Spinal cord (tissue), 10 donors: Measurements from ENCODE around the gene PDXP. TPM values are rescaled to one million over a fixed set of nuclear protein-coding genes. Genes with fewer than 3 reads are reported as not detected.
"Not testable (repeated sequence)": the region's sequence is repeated elsewhere in the genome, so short reads cannot be mapped to it uniquely, and the experiment has no call there.

Experiments used
- DNase-seq, 6 donors: peaks; one replicate each; pipeline versions ENCODE4 v3.0.0 to v3.0.0-alpha.2; 2013 to 2015; ENCODE audit warnings: low spot score in 6 of 6, low read depth in 4 of 6
- H3K27ac ChIP-seq: one replicate; pipeline ENCODE4 v1.5.1; 2013; ENCODE audit warnings: low read depth, low read length, control low read depth
- H3K27me3 ChIP-seq: one replicate; pipeline ENCODE4 v1.6.1; 2013; ENCODE audit warnings: low read length; ENCODE audit not compliant: control insufficient read depth, insufficient read depth
- H3K36me3 ChIP-seq: one replicate; pipeline ENCODE4 v1.6.1; 2013; ENCODE audit warnings: low read length; ENCODE audit not compliant: control insufficient read depth, insufficient read depth
- H3K4me1 ChIP-seq: one replicate; pipeline ENCODE4 v1.6.1; 2013; ENCODE audit warnings: low read length; ENCODE audit not compliant: control insufficient read depth, insufficient read depth
- H3K4me3 ChIP-seq: one replicate; pipeline ENCODE4 v1.5.1; 2013; ENCODE audit warnings: low read depth, low read length, control low read depth
- H3K9me3 ChIP-seq: one replicate; pipeline ENCODE4 v1.6.1; 2013; ENCODE audit warnings: low read length; ENCODE audit not compliant: control insufficient read depth, insufficient read depth
- WGBS: methylation state at CpG from one replicate; pipeline ENCODE4 v1.1.5; 2013; ENCODE audit warnings: missing lambda C conversion rate; ENCODE audit not compliant: insufficient coverage; 5-methylcytosine and 5-hydroxymethylcytosine counted together
- long read RNA-seq, 4 donors: transcript quantifications; one replicate each; lab custom pipeline, GENCODE V29; 2026
- polyA plus RNA-seq, 2 donors: library from polyadenylated mRNA; unstranded; fragments of 120-200 nt; gene quantifications; one replicate each; pipeline ENCODE4 v1.2.1, GENCODE V29; 2013; ENCODE audit not compliant: insufficient read length in 2 of 2
- total RNA-seq, 2 donors: library from RNA; depleted of rRNA in 1 of 2; stranded (reverse); fragments of 120-200 nt in 1 of 2; fragments of >200 nt in 1 of 2; gene quantifications; one replicate each; pipeline versions ENCODE4 v1.2.3 to v1.2.4, GENCODE V29; 2013 to 2014
- donor health status: healthy.

PDXP gene
- 10 to 100 TPM; 44.1 to 44.3 TPM for total RNA-seq
- polyA plus RNA-seq = 100 to 1,000 TPM; 118 to 121 TPM
- long read RNA-seq, donor 1, transcript PDXP-201 (2 exons, 2,010 nt) = major isoform, 71 of 71 reads
- long read RNA-seq, donor 1, partial matches to known transcripts = 0 of 71 reads
- long read RNA-seq, donor 1, other reads (novel, unspliced or antisense) = 0 of 71 reads
- long read RNA-seq, donor 2, transcript PDXP-201 (2 exons, 2,010 nt) = major isoform, 18 of 18 reads
- long read RNA-seq, donor 2, partial matches to known transcripts = 0 of 18 reads
- long read RNA-seq, donor 2, other reads (novel, unspliced or antisense) = 0 of 18 reads
- long read RNA-seq, donor 3, transcript PDXP-201 (2 exons, 2,010 nt) = major isoform, 43 of 43 reads
- long read RNA-seq, donor 3, partial matches to known transcripts = 0 of 43 reads
- long read RNA-seq, donor 3, other reads (novel, unspliced or antisense) = 0 of 43 reads
- long read RNA-seq, donor 4, transcript PDXP-201 (2 exons, 2,010 nt) = major isoform, 11 of 11 reads
- long read RNA-seq, donor 4, partial matches to known transcripts = 0 of 11 reads
- long read RNA-seq, donor 4, other reads (novel, unspliced or antisense) = 0 of 11 reads

- under 1% methylated on average over 94 of the region's 101 CpGs for WGBS
Observed at GRCh38 chr22:37658133-37659065, at the start of gene PDXP. Gene PDXP (plus strand): TSS chr22:37658723. CDS start chr22:37658783, 60 bp downstream.

DNA sequence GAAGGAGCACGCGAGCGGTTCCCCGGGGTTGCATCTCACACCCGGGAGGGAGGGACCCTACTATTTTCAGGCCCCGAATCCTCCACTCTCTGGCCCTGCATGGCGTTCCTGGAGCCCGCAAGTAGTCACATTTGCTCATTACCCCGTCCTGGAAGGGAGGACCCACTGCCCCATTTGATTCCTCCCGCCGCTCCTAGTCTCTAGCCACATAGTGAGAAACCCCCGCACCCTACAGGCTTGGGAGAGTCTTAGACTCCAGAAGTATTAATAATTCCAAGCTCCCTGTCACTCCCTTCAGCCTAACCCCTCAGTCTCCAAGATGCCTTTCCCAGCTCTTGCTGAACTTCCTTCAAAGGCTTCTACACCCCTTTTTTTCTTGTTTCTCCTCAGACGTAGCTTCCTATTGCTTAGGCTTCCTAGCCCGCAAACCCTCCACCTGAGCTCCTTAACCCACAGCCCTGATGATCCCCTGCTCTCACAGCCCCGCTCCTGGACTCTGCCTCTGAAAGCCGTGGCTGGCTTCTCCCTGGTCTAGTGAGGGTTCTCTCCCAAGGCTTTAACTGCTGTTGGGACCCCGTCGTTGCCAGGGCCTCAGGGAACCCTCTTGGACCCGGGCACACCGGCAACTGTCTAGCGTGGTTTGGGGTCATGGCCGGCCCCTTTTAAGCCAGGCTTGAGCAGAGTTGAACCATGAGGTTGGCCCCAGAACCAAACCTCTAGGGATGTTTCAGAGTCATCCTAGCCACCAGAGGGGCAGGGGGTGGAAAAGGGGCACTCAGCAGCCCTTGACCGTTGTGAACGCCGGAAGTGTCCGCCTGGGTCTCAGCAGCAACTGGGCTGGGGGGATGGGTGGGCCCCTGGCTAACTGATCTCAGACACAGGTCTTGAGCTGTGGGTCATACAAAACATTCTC lies 49.0 kb upstream of the PDXP start:
- DNase-seq = no peak
- Histone ChIP-seq H3K27ac (peak overlapping the region; percentile 98), H3K36me3 (peaks cover 19% of the 10 kb centered on the region), H3K27me3 (no peaks in the 10 kb centered on the region), H3K4me3 (peak overlapping the region; percentile 77), H3K9me3 (no peaks in the 10 kb centered on the region), H3K4me1 (peaks cover 47% of the 10 kb centered on the region)
- 13% methylated on average over 26 of the region's 26 CpGs for WGBS

More at GRCh38 chr22:37658133-37659065, at the start of gene PDXP:
- H3K27ac ChIP-seq = peak within 1 kb of the TSS; percentile 96
- peaks cover 44% of the 10 kb centered on the region for H3K4me1 ChIP-seq
- peak within 1 kb of the TSS; percentile 71 for H3K4me3 ChIP-seq
- H3K9me3 ChIP-seq = no peaks in the 10 kb centered on the region
- H3K27me3 ChIP-seq = no peaks in the 10 kb centered on the region
- DNase-seq = peak; percentile 99 to 100 (median 99)
- H3K36me3 ChIP-seq = no peaks in the 10 kb centered on the region

DNA sequence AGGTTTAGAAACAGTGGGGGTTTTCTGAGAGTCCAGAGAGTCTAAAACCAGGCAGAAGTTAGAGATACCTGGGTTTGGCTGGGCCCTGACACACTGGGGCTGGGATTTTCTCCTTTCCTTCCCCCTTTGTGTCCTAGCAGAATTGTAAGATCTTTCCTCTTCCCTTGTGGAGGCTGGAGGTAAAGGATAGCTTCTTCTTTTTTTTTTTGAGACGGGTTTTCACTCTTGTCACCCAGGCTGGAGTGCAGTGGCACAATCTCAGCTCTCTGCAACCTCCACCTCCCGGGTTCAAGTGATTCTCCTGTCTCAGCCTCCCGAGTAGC lies 48.4 kb upstream of the PDXP start:
- Histone ChIP-seq H3K36me3 (peaks cover 25% of the 10 kb centered on the region), H3K4me3 (peak overlapping the region; percentile 77), H3K4me1 (peaks cover 47% of the 10 kb centered on the region), H3K27ac (peak overlapping the region; percentile 98)
- H3K27me3 ChIP-seq, H3K9me3 ChIP-seq, DNase-seq: not testable (repeated sequence)
- 92% methylated on average over 2 of the region's 3 CpGs for WGBS

DNA sequence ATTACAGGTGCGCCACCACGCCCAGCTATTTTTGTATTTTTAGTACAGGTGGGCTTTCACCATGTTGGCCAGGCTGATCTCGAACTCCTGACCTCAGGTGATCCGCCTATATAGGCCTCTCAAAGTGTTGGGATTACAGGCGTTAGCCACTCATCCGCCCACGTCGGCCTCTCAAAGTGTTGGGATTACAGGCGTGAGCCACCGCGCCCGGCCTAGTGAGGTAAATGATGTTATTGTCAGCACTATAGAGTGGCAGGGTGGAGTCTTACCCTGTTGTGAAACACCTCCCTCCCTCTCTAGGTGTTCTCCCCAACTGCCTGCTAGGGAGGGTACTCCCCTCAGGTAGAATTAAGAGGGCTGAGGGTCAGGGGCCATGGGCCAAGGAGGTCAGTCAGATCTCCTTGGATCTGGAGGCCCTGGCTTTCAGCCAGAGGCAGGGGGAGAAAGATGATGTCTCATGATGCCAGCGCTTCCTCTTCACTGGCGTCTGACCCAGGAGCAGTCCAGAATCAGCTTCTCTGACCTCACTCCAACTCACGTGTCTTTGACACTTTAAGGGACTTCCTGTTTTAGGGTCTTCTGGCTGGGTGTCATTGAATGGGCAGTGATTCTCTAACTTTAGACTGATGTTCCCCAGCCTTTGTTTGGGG lies 47.9 kb upstream of the PDXP start:
- Histone ChIP-seq H3K27ac (peak overlapping the region; percentile 98), H3K9me3 (no peaks in the 10 kb centered on the region), H3K36me3 (peaks cover 29% of the 10 kb centered on the region), H3K4me3 (no peak overlapping the region), H3K27me3 (no peaks in the 10 kb centered on the region), H3K4me1 (peaks cover 47% of the 10 kb centered on the region)
- 88% methylated on average over 7 of the region's 15 CpGs for WGBS
- DNase-seq = no peak

DNA sequence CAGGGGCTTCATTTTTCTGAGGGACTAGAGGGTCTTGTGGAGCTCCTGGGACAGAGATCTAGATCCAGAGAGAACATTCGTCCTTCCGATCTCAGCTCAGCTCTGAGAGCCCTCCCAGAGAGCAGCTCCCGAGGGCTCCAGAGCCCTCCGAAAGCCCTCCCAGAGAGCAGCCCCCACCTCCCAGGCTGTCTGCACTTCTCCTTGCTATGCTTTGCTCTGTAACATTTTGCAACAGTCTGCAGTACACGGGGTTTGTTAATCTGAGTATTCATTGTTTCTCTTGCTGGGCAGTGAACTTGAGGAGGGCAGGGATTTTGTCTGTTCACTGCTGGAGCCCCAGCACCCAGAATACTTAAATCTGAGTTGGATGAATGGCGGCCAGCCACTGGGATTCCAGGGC lies 47.3 kb upstream of the PDXP start:
- DNase-seq = no peak
- Histone ChIP-seq H3K27ac (peak overlapping the region; percentile 98), H3K27me3 (no peaks in the 10 kb centered on the region), H3K4me3 (no peak overlapping the region), H3K36me3 (peaks cover 35% of the 10 kb centered on the region), H3K9me3 (no peaks in the 10 kb centered on the region), H3K4me1 (peaks cover 47% of the 10 kb centered on the region)
- WGBS = 74% methylated on average over 5 of the region's 6 CpGs

- Histone ChIP-seq H3K27ac (no peak overlapping the region), H3K9me3 (no peaks in the 10 kb centered on the region), H3K27me3 (no peaks in the 10 kb centered on the region), H3K4me3 (no peak overlapping the region), H3K4me1 (peaks cover 13% of the 10 kb centered on the region), H3K36me3 (peaks cover 85% of the 10 kb centered on the region)
- 94% methylated on average over 25 of the region's 27 CpGs for WGBS
- no peak for DNase-seq
Observed at GRCh38 chr22:37616201-37617083, 42.1 kb upstream of the PDXP start.

DNA sequence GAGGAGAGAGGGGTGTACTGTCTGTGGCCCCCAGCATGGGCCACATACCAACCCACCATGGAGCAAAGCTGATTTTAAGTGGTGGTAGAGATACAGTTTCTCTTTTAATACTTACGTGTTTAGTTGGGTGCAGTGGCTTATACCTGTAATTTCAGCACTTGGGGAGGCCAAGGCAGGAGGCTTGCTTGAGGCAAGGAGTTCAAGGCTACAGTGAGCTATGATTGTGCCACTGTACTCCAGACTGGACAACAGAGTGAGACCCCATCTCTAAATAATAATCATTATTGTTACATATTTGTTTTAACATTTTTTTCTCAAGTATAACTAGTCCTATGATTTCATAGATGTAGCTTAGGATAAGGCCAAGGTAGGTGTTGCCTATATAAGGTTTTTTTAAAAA lies 41.1 kb upstream of the PDXP start:
- WGBS = 80% methylated on average over 1 of the region's 1 CpG

GRCh38 chr22:37618072-37618656 lies 40.4 kb upstream of the PDXP start:
- Histone ChIP-seq H3K27me3 (no peaks in the 10 kb centered on the region), H3K27ac (no peak overlapping the region), H3K9me3 (no peaks in the 10 kb centered on the region), H3K4me1 (peaks cover 6% of the 10 kb centered on the region), H3K36me3 (peaks cover 95% of the 10 kb centered on the region), H3K4me3 (no peak overlapping the region)
- WGBS = 93% methylated on average over 11 of the region's 14 CpGs
- no peak for DNase-seq

More for the DNA sequence above, 41.1 kb upstream of the PDXP start:
- Histone ChIP-seq H3K36me3 (peaks cover 92% of the 10 kb centered on the region), H3K4me3 (no peak overlapping the region), H3K9me3 (no peaks in the 10 kb centered on the region), H3K27ac (no peak overlapping the region), H3K4me1 (peaks cover 10% of the 10 kb centered on the region), H3K27me3 (no peaks in the 10 kb centered on the region)
- no peak for DNase-seq
